HG03565 (cell line): ENCODE results near the gene ZNF860.

Source experiments
- ATAC-seq: cut with Tn5 transposase; IDR thresholded peaks from one replicate; pipeline ENCODE4 v1.9.1; 2021; ENCODE audit warnings: mild to moderate bottlenecking, moderate library complexity; ENCODE audit not compliant: unreplicated experiment

The ZNF860 gene

DNA sequence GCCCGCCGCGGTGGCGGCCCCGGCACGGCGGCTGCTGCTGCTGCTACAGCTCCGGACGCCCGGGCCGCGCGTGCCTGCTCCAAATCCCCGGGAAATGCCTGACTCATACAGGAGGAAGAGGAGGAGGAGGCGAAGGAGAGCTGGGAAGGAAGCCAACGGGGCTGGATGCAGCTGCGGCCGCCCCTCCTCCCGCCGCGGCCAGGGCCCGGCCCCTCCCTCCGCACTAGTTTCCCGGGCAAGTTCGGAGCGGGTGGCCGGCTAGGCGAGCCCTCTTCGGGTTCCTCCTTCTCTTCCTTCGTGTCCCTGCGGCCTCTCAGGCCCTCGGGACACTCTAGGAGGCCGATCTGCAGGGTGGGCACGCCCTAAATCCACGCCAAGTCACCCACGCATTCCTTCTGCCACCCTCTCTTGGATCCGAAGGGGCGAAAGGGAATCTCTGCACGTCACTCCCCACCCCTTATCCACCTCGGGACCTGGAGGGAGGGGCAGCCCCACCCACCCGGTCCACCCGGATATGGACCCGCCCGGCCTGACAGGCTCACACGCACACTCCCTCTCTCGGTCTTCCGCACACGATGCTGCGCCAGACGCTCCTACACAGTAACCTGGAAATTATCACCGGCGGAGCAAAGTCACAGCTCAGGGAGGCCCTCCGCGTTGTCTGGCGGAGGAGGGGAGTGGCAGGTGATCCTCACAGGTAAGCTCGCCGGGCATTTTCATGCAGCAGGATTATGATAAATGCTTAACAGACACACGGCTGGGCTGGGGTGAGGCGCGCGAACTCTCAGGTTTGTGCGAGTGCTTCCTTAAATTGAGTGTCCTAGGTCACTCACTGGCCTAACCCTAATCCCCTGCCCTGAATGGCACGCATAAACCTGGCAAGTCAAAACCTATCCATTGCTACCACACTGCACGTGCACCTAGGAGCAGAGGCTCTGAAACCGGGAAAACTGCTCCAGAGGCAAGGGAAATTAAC, at the start of gene ZNF860, which contains the start of gene OSBPL10:
Gene ZNF860, plus strand, starts transcription at position 545 of the 976 bp plus-strand sequence. CDS start 7,330 bp downstream, outside the sequence.
Gene OSBPL10, minus strand, starts transcription at position 57 of the 976 bp plus-strand sequence. CDS start 83 bp downstream, outside the sequence.
- ATAC-seq = no peak

DNA sequence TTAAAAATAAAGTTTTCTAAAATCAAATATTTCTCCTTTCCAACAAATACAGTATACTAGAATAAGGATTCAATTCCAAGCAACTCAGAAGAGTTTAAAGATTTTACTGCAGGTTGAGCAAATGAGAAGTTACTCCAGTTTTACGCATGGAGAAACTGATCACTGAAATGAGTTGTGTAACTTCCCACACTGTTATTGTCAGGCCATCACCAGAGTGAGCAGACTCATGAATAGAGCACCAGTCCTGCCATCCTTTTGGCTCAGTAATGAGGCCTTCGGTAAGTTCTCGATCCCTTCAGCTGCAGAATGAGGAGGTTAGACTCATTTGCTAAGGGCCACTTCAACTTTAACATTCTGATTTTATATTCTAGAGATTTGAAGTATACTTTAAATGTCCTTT, 48.6 kb upstream of the ZNF860 start:
- ATAC-seq = no peak

DNA sequence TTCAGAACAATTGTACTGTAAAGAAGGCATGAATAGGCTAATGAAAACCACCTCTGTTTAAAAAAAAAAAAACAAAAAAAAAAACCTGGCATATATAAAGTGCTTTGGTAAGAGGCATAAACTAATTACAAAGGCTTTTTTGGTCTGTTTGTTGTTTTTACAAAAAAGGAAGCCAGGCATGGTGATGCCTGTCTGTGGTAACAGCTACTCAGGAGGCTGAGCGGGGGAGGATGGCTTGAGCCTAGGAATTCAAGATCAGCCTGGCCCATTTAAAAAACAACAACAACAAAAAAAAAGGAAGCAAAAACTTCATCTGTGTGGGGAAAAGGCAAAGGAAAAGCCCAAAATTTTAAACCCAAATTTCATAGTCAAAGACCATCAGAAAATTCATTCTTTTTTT, 47.5 kb upstream of the ZNF860 start:
- no peak for ATAC-seq

DNA sequence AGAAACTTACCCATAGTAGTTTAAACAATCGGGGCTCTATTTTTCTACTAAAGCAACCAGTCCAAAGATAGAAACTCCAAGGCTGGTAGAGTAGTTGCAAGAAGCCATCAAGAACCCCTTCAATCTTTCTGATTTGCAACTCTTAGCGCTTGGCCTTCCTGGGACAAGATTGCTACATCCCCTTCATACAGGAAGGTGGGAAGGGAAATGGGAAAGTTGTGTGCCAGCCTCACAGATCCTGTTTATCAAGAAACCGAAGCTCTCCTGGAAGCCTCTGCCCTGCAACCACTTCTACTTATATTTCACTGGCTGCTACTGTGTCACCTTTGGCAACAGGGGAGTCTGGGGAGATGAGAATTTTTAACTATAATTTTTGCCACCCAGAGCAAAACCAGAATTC, 46.7 kb upstream of the ZNF860 start:
- no peak for ATAC-seq

DNA sequence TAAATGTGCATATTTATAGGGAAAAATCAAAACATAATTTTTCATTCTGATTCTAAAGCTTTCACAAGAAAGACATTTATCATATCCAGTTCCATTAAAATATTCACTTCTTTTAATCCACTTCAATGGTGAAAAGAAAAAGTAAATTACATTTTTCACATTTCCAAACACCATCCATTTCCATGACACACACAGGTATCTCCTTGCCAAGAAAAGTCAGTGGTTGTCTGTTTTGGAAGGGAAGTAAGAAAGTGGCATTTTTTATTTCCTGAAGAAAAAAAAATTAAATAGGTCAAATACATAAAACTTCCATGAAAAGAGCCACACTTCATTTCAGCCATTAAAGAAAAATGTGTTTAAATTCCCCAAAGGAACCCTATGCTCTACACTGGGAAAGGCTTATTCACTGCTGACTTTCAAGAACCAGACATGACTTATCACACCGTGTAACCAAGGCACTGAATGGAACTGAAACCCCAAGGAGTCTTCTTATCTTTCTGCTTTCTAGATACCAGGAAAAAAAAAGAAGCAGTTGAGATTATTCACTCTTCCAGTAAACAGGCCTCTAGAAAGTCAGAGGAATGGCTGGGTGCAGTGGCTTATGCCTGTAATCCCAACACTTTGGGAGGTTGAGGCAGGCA, 45.0 kb upstream of the ZNF860 start:
- no peak for ATAC-seq

DNA sequence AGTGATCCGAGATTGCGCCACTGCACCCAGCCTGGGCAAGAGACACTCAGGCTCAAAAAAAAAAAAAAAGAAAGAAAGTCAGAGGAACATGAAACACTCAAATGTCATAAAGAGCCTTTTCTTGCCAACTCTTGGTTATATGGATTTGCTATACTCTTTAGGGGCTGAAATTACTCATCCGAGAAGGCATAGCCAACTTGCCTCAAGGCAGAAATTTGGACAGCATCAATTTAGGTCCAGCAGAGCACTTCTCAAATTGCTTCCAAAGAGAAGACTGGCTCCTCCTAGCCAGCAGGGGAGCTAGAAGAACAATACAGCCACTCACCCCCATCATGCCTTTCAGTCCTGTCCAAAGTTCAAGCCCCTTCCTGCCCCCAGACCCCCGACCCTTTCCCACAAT, 44.3 kb upstream of the ZNF860 start:
- ATAC-seq = no peak

DNA sequence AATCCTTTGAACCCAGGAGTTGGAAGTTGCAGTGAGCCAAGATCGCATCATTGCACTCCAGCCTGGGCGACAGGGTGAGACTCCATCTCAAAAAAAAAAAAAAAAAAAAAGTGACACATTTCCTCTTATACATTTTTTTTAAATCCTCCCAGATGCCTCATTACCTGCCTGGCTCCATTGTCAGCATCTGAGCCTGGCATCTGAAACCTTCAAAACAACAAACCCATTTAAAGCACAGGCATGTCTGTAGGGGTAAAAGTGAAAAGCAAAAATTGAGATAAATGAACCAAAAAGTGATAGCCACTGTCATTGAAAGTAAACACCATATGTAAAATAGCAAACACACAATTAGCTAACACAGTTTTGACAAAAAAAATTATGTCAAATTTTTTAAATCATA, 39.1 kb upstream of the ZNF860 start:
- no peak for ATAC-seq

DNA sequence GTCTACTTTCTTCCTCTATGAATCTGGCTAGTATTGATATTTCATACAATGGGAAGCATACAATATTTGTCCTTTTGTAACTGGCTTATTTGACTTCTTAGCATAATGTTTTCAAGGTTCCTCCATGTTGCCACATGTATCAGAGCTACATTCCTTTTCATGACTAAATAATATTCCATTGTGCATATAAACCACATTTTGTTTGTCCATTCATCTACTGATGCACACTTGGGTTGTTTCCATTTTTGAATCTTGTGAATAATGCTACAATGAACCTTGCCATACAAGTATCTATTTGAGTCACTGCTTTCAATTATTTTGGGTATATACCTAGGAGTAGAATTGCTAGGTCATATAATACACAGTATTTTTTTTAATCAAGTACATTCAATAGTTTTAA, 38.5 kb upstream of the ZNF860 start:
- no peak for ATAC-seq

DNA sequence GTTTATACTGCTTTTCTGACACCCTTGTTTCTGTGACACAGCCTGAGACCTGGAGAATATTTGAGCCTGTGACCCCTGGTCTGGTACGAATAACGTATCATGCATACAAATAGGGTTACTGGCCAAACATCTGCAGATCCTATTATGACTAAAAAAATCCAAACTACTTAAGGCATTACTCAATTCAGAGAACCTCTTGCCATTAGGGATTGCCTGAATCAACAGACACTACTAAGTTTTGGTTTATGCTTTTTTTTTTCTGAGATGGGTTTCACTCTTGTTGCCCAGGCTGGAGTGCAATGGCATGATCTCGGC, 35.9 kb upstream of the ZNF860 start:
- peak; percentile 26 for ATAC-seq

DNA sequence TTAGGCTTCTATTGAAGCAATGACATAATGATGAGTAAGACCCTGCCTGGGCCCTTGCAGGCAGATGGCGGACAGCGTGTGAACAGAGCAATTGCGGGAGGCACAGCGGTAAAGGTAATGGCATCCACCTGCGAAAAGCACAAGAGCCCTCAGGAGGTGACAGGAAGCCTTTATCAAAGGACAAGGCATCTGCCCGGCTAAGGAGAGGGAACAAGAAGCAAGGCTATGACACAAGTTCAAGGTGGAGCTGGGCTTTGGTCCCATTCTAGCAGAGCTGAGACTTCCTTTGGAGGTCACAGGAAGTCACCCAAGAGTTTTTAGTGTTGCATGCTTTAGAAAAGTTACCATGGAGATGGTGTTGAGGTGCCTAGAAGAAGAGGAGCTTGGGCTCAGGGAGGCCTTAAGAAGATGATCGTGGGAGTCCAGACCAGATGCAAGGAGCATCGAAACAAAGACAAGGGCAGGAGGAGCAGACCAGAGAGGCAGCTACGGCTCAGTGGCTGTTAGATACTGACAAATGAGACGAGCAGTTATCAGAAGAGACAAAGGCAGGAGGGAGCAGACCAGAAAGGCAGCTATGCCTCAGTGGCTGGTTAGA, 35.0 kb upstream of the ZNF860 start:
- ATAC-seq = no peak

DNA sequence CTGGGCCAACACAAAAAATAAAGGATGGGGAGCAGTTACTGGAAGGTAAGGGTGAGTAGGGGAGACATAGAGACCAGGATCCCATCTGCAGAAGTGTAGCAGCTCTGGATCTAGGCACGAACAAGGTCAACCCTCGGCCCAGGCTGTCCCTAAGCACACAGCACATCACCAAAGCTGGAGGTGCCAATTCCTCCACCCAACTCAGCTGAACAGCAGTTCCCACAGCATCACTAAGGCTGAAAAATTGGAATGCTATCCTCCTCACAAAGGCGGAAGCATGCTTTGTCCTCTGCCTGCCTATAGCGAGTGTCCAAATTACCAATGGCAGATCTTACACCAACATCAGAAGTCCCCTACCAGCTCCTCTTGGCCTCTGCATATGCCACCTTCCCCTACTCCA, 34.4 kb upstream of the ZNF860 start:
- no peak for ATAC-seq

DNA sequence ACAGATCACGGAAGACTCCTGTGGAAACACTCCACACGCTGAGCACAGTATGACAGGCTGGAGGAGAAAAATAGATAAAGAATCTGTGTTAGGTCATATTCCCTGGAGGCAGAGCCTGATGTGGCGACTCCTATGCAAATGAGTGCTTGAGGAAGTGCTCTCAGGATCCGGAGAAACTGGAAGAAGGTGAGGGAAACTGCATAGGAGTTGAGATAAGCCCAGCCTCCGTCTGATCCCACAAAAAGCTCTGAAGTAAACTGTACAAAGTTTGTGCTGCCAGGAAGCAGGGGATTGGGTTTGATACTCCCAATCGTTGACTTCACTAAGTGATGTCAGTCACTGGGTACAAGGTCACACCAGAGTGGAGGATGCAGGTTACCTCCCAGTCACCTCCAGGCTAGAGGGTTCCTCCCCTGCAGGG, 33.9 kb upstream of the ZNF860 start:
- ATAC-seq = no peak

DNA sequence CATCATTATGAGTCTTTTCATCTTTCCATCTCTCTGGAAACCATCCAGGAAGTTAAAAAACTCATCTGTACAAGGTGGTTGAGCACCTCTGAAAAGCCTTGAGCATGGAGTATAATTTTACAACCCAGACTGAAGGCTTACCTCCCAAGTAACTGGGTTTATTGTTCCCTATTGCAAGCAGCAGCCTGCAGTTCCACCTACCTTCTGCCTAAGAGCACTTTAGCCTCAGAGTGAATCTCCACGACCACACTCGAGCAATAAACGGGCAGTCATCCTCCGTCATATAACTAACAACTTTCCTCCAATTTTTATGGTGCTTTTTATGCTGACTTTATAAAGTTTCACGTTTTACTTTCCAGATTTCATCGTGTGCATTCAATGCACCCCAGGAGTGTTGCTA, 33.3 kb upstream of the ZNF860 start:
- no peak for ATAC-seq

DNA sequence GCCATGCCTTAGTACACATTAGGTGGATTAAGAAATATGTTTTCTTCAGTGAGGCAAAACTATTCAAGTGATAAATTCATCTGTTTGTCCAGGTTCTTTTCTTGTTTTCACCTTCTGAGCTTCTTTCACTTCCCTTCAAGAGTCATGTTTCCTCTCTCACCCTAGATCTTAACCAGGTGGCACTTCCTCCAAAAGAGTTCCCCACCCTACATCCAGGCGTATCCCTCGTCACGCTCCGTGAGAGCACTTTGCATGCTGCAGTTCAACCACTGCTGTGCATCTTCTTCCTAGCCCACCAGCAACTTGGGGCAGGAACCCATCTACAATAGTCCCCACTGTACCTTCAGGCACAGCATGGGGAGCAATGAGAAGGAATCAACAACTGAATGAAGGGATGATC, 29.3 kb upstream of the ZNF860 start:
- ATAC-seq = peak; percentile 88

DNA sequence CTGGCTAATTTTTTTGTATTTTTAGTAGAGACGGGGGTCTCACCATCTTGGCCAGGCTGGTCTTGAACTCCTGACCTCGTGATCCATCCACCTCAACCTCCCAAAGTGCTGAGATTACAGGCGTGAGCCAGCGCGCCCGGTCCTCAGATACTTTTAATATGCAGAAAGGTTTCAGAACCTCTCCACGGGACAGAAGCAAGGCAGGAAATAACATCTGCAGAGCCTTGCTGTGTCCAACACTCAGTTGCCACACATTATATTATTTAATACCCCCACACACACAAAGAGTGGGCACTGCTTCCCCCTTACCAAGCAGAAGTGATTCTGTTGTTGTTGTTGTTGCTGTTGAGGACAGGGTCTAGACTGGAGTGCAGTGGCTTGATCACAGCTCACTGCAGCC, 28.5 kb upstream of the ZNF860 start:
- ATAC-seq = no peak

DNA sequence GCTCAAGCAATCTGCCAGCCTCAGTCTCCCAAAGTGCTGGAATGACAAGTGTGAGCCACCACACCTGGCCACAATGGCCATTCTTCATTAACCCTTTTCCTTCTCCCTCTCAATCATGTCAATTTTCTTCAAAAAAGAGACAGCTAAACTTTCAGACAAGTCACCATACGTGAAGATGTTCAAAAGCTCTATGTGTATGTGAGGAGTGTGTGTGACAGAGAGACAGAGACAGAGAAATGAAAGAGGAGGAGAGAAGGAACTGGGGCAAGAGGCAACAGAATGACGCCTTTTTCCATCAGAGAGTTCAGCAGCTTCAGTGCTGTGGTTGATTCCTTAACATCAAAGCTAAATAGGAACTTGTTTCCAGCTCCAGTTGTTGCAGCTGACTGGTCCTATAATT, 27.9 kb upstream of the ZNF860 start:
- no peak for ATAC-seq

DNA sequence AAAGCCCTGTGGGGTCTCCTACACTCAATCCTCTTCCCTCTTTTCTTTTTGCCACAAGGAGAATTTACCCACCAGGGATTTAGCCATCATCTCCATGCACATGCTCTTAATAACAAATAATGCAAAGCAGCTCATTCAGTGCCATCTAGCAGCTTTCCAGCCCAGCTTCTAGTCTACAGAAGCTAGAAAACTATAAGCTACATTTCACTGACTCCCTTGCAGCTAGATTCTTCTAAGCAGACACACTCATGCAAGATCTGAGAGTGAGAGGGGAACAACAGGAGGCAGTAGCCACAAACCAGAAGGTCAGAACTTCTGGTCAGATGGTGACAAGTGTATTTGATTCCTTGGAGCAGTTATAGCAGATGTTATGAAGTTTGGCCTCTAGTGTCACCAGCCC, 26.0 kb upstream of the ZNF860 start:
- ATAC-seq = no peak

DNA sequence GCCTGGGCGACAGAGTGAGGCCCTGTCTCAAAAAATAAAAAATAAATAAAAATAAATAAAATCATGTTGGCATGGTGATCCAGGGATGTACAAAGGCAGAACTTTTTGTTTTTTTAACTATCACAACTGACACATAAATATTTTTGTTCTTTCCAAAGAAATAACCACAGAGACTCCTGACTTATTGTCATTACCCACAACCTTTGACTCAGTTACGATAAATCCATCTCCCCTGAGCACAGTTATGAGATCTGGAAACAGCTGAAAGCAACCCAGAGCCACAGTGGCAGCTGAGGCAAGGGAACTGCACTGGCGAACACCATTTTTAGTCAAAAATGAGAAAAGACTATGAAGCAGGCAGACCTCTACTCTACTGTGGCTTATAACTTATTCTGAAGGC, 24.4 kb upstream of the ZNF860 start:
- ATAC-seq = no peak

DNA sequence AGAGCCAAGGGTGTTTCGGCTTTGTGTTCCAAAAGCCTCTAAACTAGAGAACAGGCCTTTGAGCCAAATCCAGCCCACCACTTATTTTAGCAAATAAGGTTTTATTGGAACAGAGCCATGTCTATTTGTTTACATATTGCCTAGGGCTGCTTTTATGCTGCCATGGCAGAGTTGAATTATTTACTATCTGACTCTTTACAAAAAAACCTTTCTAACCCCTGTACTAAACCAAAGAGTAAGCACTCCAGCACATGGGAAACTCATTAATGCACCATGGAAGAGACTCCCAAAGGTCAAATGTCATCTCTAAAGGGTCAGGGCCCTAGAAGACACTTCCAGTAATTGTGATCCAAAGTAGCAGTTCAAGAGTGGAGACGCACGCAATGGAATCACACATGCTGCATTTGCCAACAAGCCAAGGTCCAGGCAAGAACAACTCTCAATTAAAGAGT, 22.8 kb upstream of the ZNF860 start:
- ATAC-seq = no peak

DNA sequence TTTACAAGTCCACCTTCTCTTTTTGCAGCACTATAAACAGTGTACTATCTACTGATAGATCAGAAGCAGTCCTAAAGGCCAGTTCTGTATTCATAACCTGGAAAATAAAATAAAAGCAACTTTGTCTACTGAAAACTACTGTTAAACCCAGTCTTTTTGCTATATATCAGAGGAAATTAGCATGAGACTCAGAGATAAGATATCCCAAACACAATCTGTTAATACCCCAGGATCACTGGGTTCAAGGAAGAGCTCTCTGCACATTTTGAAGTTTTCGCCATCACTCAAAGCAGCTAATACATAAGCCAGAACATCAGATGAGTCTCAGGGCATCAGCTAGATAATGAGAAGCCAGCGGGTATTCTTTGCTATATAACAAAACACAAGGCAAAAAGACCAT, 22.3 kb upstream of the ZNF860 start:
- ATAC-seq = no peak

DNA sequence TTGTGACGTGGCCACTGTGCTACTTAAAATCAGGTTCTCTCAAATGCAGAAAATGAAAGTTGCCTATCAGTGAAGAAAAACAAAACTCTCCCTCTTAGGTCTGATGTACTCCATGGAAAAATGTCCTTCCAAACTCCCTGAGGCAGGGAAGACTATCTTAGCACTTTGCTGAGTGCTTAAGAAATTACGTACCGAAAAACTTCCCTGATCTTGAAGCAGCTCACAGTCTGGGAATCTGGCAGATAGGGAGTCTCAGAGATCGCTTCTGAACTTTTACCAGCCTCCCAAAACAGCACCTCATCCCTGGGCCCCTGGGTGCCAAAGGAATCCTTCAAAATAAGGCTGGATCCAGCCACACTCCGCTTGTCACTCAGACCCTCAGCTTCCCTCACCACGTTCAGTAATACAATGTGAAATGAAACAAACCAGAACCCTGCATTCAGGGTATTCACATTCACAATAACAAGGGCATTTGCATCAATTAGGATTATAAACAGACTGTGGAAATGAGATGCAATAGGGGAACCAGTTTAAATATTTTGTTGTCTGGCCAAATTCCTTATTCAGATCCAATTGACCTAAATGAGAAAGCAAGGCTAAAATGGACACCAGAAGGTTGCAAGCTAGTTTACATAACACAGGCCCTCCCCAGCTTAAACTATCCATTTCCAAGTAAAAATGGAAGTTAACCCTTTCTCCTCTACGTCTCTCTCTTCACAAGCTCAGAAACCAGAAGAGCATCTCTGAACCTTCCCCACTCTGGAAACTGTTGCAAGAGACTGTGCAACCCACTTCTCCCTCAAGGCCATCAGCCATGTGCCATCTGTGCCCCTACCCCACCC, 21.4 kb upstream of the ZNF860 start:
- ATAC-seq = no peak
